Kidney epithelial cell (primary cell): ENCODE results near the gene PDZD8. TPM values are rescaled to one million over a fixed set of nuclear protein-coding genes. Genes with fewer than 3 reads are reported as not detected.

ENCODE experiments used
- DNase-seq: peaks from one replicate; pipeline ENCODE4 v3.0.0-alpha.2; 2010; ENCODE audit warnings: low read depth
- H3K27me3 ChIP-seq: 2 replicates; pipeline ENCODE4 v1.6.0; 2011; ENCODE audit warnings: low read length; ENCODE audit not compliant: control insufficient read depth, insufficient read depth
- H3K36me3 ChIP-seq: 2 replicates; pipeline ENCODE4 v1.5.1; 2011; ENCODE audit warnings: low read length; ENCODE audit not compliant: control insufficient read depth, insufficient read depth
- H3K4me3 ChIP-seq: 2 replicates; pipeline ENCODE4 v1.5.1; 2011; ENCODE audit warnings: low read depth, mild to moderate bottlenecking, control low read depth, low read length
- CTCF ChIP-seq: IDR thresholded peaks from 2 replicates; pipeline ENCODE4 v1.5.1; 2011; ENCODE audit warnings: mild to moderate bottlenecking, moderate library complexity, low read length, control low read depth, inconsistent platforms; ENCODE audit not compliant: insufficient read depth, poor library complexity, severe bottlenecking
- total RNA-seq: library from RNA; depleted of rRNA; stranded (reverse); fragments of >200 nt; gene quantifications from 2 replicates; pipeline ENCODE4 v1.2.3, GENCODE V29; 2015

Gene PDZD8
- total RNA-seq, 1 donor from 2014 or later, result 84.7 TPM

GRCh38 chr10:117268907-117269306 lies 106.3 kb downstream of the PDZD8 start:
- no peaks in the 10 kb centered on the region for H3K36me3 ChIP-seq
- no peak for TF ChIP-seq CTCF
- H3K4me3 ChIP-seq, result no peak overlapping the region
- no peak for DNase-seq
- no peaks in the 10 kb centered on the region for H3K27me3 ChIP-seq

GRCh38 chr10:117268258-117268657 lies 107.0 kb downstream of the PDZD8 start:
- Histone ChIP-seq H3K4me3 (no peak overlapping the region), H3K27me3 (no peaks in the 10 kb centered on the region), H3K36me3 (no peaks in the 10 kb centered on the region)
- no peak for TF ChIP-seq CTCF
- DNase-seq, result no peak

- no peak for TF ChIP-seq CTCF
- H3K36me3 ChIP-seq, result no peaks in the 10 kb centered on the region
- no peak for DNase-seq
- H3K27me3 ChIP-seq, result no peaks in the 10 kb centered on the region
- no peak overlapping the region for H3K4me3 ChIP-seq
Observed at GRCh38 chr10:117266812-117267211, 108.4 kb downstream of the PDZD8 start.

GRCh38 chr10:117266400-117266799 lies 108.8 kb downstream of the PDZD8 start:
- Histone ChIP-seq H3K36me3 (no peaks in the 10 kb centered on the region), H3K27me3 (no peaks in the 10 kb centered on the region), H3K4me3 (no peak overlapping the region)
- DNase-seq, result no peak
- no peak for TF ChIP-seq CTCF

GRCh38 chr10:117264782-117265181 lies 110.5 kb downstream of the PDZD8 start:
- no peak for TF ChIP-seq CTCF
- no peak for DNase-seq
- no peak overlapping the region for H3K4me3 ChIP-seq
- H3K36me3 ChIP-seq, result no peaks in the 10 kb centered on the region
- H3K27me3 ChIP-seq, result no peaks in the 10 kb centered on the region

- no peaks in the 10 kb centered on the region for H3K27me3 ChIP-seq
- DNase-seq, result no peak
- no peak overlapping the region for H3K4me3 ChIP-seq
- H3K36me3 ChIP-seq, result no peaks in the 10 kb centered on the region
- no peak for TF ChIP-seq CTCF
Observed at GRCh38 chr10:117262903-117263293, 112.3 kb downstream of the PDZD8 start.
